ENCODE data around the gene BPIFB4.

Gene BPIFB4

DNA sequence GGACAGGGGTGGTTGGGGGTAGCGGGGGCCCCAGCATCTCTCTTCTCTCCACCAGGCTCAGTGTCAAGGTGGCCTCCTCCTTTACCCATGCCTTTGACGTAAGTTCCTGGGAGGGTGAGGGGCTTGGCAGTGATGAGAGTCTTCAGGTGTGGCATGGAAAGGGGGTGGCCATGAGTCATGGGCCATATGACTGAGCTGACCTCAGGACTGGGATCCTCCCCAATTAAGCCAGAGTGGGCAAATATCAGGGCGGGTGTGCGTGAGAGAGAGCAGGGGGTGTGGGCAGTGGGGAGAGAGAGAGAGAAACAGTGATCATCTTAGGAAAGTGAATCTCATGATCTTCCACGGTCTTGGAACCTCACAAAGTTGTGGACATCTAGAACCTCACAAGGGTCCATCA is 8.2 kb upstream of the BPIFB4 start:
- Histone ChIP-seq H3K4me1 (ENCODE audit: control insufficient read depth, insufficient read depth, low read length) (no peaks in the 10 kb centered on the region), H3K9ac (ENCODE audit: low read length in 2 of 2) (no peak overlapping the region), H3K9me3 (ENCODE audit: control insufficient read depth in 2 of 2, low read length in 2 of 2) (peaks cover 0 to 5% of the 10 kb centered on the region in 2 donors), H3K36me3 (ENCODE audit: control insufficient read depth in 2 of 2, insufficient read depth in 2 of 2, low read length in 2 of 2) (no peaks in the 10 kb centered on the region), H3K27me3 (ENCODE audit: control insufficient read depth in 1 of 2, insufficient read depth in 2 of 2, low read length in 2 of 2) (peaks cover 2 to 8% of the 10 kb centered on the region in 2 donors), H3K4me3 (ENCODE audit: low read length in 2 of 2) (no peak overlapping the region), H3K27ac (ENCODE audit: low read length) (no peak overlapping the region)

DNA sequence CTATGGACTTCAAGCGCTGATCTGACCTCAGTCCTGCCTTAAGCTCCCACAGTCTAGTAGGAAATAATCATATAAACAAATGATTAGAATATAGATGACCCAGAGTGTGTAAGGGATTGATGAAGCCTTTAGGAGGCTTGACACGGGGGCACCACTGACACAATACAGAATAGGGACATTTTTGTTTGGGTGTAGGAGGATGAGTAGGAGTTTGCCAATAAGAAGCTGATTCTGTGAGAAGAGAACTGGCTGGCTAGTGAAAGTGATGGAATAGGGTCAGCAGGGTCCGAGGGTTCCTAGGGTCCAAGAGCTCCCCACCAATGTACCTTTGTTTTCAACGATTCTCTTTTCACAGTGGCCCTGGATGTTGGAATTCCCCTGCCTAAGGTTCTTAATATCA is 7.1 kb upstream of the BPIFB4 start:
- no peak overlapping the region for H3K4me3 ChIP-seq (ENCODE audit: low read length in 2 of 2)
- peaks cover 0 to 5% of the 10 kb centered on the region in 2 donors for H3K9me3 ChIP-seq (ENCODE audit: control insufficient read depth in 2 of 2, low read length in 2 of 2)
- no peaks in the 10 kb centered on the region for H3K4me1 ChIP-seq (ENCODE audit: control insufficient read depth, insufficient read depth, low read length)
- peaks cover 6 to 11% of the 10 kb centered on the region in 2 donors for H3K27me3 ChIP-seq (ENCODE audit: control insufficient read depth in 1 of 2, insufficient read depth in 2 of 2, low read length in 2 of 2)
- no peak overlapping the region for H3K27ac ChIP-seq (ENCODE audit: low read length)
- no peaks in the 10 kb centered on the region for H3K36me3 ChIP-seq (ENCODE audit: control insufficient read depth in 2 of 2, insufficient read depth in 2 of 2, low read length in 2 of 2)
- H3K9ac ChIP-seq (ENCODE audit: low read length in 2 of 2), result no peak overlapping the region

DNA sequence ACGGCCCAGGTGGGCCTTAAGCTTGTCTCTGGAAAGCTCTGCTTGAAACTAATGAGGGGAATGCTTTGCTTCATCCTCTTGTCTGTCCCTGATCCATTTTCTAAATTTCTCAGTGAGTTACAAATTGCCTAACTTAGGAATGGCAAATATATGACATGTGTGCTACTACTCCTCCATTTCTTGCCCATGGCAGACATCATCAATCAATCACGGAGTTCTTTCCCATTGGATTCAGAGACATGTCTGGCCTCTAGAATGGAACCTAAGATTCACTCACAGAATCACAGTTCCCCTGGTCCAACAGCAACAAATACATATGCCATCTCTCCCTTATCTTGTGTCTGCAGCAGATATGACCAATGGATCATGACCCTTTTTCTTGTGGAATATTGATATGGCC is 6.6 kb upstream of the BPIFB4 start:
- no peak overlapping the region for H3K9ac ChIP-seq (ENCODE audit: low read length in 2 of 2)

DNA sequence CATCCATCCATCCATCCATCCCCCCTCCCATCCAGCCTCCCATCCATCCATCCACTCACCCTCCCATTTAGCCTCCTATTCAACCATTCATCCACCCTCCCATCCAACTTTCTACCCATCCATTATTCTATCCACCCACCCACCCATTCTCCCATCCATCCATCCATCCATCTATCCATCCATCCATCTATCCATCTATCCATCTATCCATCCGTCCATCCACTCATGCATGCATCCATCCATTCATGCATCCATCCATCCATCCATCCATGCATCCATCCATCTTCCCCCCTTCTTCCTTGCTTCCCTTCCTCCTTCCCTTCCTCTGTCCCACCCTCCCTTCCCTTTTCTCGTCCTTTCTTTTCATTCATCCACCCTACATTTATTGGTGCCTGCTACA is 4.8 kb upstream of the BPIFB4 start:
- Histone ChIP-seq H3K27me3 (ENCODE audit: control insufficient read depth in 1 of 2, insufficient read depth in 2 of 2, low read length in 2 of 2) (peaks cover 6 to 11% of the 10 kb centered on the region in 2 donors), H3K4me1 (ENCODE audit: control insufficient read depth, insufficient read depth, low read length) (no peaks in the 10 kb centered on the region), H3K27ac (ENCODE audit: low read length) (no peak overlapping the region), H3K36me3 (ENCODE audit: control insufficient read depth in 2 of 2, insufficient read depth in 2 of 2, low read length in 2 of 2) (no peaks in the 10 kb centered on the region), H3K9ac (ENCODE audit: low read length in 2 of 2) (no peak overlapping the region), H3K4me3 (ENCODE audit: low read length in 2 of 2) (no peak overlapping the region), H3K9me3 (ENCODE audit: control insufficient read depth in 2 of 2, low read length in 2 of 2) (peaks cover 0 to 5% of the 10 kb centered on the region in 2 donors)

More for the DNA sequence above, 6.6 kb upstream of the BPIFB4 start:
- Histone ChIP-seq H3K27ac (ENCODE audit: low read length) (no peak overlapping the region), H3K27me3 (ENCODE audit: control insufficient read depth in 1 of 2, insufficient read depth in 2 of 2, low read length in 2 of 2) (peaks cover 6 to 11% of the 10 kb centered on the region in 2 donors), H3K36me3 (ENCODE audit: control insufficient read depth in 2 of 2, insufficient read depth in 2 of 2, low read length in 2 of 2) (no peaks in the 10 kb centered on the region), H3K4me3 (ENCODE audit: low read length in 2 of 2) (no peak overlapping the region), H3K4me1 (ENCODE audit: control insufficient read depth, insufficient read depth, low read length) (no peaks in the 10 kb centered on the region), H3K9me3 (ENCODE audit: control insufficient read depth in 2 of 2, low read length in 2 of 2) (peaks cover 0 to 5% of the 10 kb centered on the region in 2 donors)

DNA sequence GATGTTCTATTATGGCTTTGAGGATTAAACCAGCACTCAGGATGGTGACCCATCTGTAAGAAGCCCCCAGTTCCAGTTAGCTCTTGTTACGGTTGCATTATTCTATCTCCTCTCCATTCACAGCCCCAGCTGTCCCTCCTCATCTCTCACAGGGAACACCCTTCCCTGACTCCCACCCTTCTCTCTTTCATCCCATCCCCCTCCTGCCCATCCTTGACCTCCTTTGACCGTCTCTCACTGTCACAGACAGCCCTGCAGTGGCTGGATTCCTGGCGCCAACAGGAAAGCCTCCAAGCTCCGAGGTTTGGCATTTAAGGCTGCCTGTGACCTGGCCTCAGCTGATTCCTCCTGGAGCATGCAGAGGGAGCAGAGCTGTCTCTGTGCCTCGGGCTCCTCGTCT is 4.2 kb upstream of the BPIFB4 start:
- Histone ChIP-seq H3K9ac (ENCODE audit: low read length in 2 of 2) (no peak overlapping the region), H3K27ac (ENCODE audit: low read length) (no peak overlapping the region), H3K27me3 (ENCODE audit: control insufficient read depth in 1 of 2, insufficient read depth in 2 of 2, low read length in 2 of 2) (peaks cover 6 to 11% of the 10 kb centered on the region in 2 donors), H3K4me3 (ENCODE audit: low read length in 2 of 2) (no peak overlapping the region), H3K9me3 (ENCODE audit: control insufficient read depth in 2 of 2, low read length in 2 of 2) (peaks cover 0 to 5% of the 10 kb centered on the region in 2 donors), H3K4me1 (ENCODE audit: control insufficient read depth, insufficient read depth, low read length) (no peaks in the 10 kb centered on the region), H3K36me3 (ENCODE audit: control insufficient read depth in 2 of 2, insufficient read depth in 2 of 2, low read length in 2 of 2) (no peaks in the 10 kb centered on the region)

DNA sequence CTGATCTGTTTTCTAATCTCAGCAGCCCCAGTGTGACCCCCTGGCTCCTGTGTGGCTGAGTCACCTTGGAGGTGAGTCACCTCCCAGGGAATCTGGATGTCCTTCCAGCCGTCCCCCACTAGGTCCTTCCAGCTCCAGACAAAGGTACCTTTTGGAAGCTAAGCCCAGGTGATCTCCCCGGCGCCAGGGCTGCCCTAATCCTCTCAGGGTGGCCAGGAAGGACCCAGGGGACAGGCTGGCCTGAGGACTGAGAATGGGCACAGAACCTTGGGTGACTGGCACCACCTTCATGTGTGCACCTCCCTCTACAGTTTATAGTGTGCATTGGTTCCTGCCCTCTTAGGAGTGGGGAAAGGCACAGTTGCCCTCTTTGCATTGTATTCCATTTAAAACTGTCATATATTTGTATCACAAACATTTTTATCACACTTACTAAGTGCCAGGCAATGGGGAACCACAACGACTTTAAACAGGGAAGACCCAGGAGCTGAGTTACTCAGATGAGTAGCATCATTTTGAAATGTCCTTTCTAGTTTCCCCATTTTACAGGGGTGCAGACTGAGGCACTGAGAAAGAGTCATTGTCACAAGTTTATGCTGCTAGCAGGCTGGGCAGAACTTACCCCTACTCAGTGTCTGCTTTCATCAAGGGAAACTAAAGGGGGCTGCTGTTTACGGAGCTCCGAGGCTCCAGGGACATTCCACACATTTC is 2.6 kb upstream of the BPIFB4 start:
- H3K4me1 ChIP-seq (ENCODE audit: control insufficient read depth, insufficient read depth, low read length), result no peaks in the 10 kb centered on the region
- H3K27ac ChIP-seq (ENCODE audit: low read length), result no peak overlapping the region
- H3K4me3 ChIP-seq (ENCODE audit: low read length in 2 of 2), result no peak overlapping the region
- H3K9ac ChIP-seq (ENCODE audit: low read length in 2 of 2), result no peak overlapping the region
- peaks cover 0 to 5% of the 10 kb centered on the region in 2 donors for H3K9me3 ChIP-seq (ENCODE audit: control insufficient read depth in 2 of 2, low read length in 2 of 2)
- H3K27me3 ChIP-seq (ENCODE audit: control insufficient read depth in 1 of 2, insufficient read depth in 2 of 2, low read length in 2 of 2), result peaks cover 3 to 11% of the 10 kb centered on the region in 2 donors
- H3K36me3 ChIP-seq (ENCODE audit: control insufficient read depth in 2 of 2, insufficient read depth in 2 of 2, low read length in 2 of 2), result no peaks in the 10 kb centered on the region

DNA sequence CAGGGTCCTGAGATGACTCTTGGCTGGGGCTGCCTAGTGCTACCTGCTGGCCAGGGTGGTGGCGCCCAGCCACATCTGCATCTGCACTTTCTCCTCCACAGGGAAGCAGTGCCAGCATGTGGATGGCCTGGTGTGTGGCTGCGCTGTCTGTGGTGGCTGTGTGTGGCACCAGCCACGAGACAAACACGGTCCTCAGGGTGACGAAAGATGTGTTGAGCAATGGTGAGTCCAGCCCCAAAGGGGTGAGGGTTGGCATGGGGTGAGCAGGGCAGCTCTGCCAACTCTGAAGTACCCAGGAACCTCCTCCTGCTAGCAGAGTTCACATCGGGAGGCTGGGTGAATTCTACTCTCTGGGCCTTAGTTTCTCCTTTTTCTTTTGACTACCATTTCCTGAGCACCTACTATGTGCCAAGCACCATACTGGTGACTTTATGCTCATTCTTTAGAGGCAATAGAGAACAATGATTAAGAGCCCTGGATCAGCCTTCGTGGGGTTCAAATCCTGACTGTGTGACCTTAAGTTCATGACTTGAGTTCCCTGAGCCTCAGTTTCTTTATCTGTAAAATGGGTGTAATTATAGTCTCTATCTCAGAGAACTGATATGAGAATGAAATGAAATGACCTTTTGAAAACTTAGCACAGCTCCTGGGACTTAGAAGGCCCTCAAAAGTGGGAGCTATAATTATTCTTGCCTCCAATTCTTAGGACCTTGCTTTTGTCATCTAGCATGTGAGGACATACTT is 2.1 kb downstream of the BPIFB4 start:
- Histone ChIP-seq H3K4me3 (ENCODE audit: low read length in 2 of 2) (no peak overlapping the region), H3K36me3 (ENCODE audit: control insufficient read depth in 2 of 2, insufficient read depth in 2 of 2, low read length in 2 of 2) (no peaks in the 10 kb centered on the region), H3K9ac (ENCODE audit: low read length in 2 of 2) (no peak overlapping the region), H3K27me3 (ENCODE audit: control insufficient read depth in 1 of 2, insufficient read depth in 2 of 2, low read length in 2 of 2) (peaks cover 0 to 5% of the 10 kb centered on the region in 2 donors), H3K4me1 (ENCODE audit: control insufficient read depth, insufficient read depth, low read length) (no peaks in the 10 kb centered on the region), H3K9me3 (ENCODE audit: control insufficient read depth in 2 of 2, low read length in 2 of 2) (no peaks in the 10 kb centered on the region), H3K27ac (ENCODE audit: low read length) (no peak overlapping the region)

DNA sequence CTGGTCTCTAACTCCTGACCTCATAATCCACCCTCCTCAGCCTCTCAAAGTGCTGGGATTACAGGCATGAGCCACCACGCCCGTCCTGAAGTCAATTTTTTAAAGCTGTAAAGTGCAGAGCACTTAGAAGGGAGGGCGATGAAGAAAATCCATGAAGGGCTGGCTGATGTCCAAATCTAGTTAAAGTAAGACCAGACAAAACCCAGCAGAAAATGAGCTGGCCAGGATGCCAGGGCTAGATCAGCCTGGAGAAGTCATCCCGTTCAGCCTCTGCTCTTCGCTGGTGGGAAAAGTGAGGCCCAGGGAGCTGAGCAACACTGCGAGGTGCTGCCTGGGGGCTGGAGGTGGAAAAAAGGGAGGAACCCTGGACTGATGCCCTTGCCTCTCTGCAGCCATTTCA is 3.1 kb downstream of the BPIFB4 start:
- Histone ChIP-seq H3K27ac (ENCODE audit: low read length) (no peak overlapping the region), H3K9ac (ENCODE audit: low read length in 2 of 2) (no peak overlapping the region), H3K4me1 (ENCODE audit: control insufficient read depth, insufficient read depth, low read length) (no peaks in the 10 kb centered on the region), H3K36me3 (ENCODE audit: control insufficient read depth in 2 of 2, insufficient read depth in 2 of 2, low read length in 2 of 2) (no peaks in the 10 kb centered on the region), H3K27me3 (ENCODE audit: control insufficient read depth in 1 of 2, insufficient read depth in 2 of 2, low read length in 2 of 2) (peaks cover 0 to 3% of the 10 kb centered on the region in 2 donors), H3K9me3 (ENCODE audit: control insufficient read depth in 2 of 2, low read length in 2 of 2) (no peaks in the 10 kb centered on the region), H3K4me3 (ENCODE audit: low read length in 2 of 2) (no peak overlapping the region)

DNA sequence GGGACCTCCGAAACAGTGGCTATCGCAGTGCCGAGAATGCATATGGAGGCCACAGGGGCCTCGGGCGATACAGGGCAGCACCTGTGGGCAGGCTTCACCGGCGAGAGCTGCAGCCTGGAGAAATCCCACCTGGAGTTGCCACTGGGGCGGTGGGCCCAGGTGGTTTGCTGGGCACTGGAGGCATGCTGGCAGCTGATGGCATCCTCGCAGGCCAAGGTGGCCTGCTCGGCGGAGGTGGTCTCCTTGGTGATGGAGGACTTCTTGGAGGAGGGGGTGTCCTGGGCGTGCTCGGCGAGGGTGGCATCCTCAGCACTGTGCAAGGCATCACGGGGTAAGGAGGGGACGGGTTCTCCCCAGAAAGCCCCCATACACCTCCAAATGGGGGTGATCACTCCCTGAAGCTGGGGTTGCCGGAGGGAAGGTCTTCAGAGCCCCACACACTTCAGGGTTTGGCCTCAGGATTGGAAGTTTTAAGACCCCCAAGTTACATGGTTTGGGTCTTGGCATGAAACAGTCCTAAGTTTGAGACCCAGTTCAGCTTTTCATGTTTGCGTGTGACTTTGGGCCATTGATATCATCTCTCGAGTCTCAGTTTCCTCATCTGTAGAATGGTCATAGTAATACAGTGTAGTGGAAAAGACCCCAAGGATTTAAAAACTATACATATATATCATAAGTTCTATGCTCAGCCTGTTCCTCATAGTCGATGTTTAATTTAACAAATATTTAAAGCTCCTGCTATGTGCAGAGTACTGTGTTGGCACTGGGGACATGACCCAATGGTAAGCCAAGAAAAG is 4.3 kb downstream of the BPIFB4 start:
- no peak overlapping the region for H3K9ac ChIP-seq (ENCODE audit: low read length in 2 of 2)
- no peak overlapping the region for H3K4me3 ChIP-seq (ENCODE audit: low read length in 2 of 2)
- H3K36me3 ChIP-seq (ENCODE audit: control insufficient read depth in 2 of 2, insufficient read depth in 2 of 2, low read length in 2 of 2), result no peaks in the 10 kb centered on the region
- H3K9me3 ChIP-seq (ENCODE audit: control insufficient read depth in 2 of 2, low read length in 2 of 2), result no peaks in the 10 kb centered on the region
- H3K4me1 ChIP-seq (ENCODE audit: control insufficient read depth, insufficient read depth, low read length), result no peaks in the 10 kb centered on the region
- H3K27me3 ChIP-seq (ENCODE audit: control insufficient read depth in 1 of 2, insufficient read depth in 2 of 2, low read length in 2 of 2), result peaks cover 0 to 3% of the 10 kb centered on the region in 2 donors
- no peak overlapping the region for H3K27ac ChIP-seq (ENCODE audit: low read length)

DNA sequence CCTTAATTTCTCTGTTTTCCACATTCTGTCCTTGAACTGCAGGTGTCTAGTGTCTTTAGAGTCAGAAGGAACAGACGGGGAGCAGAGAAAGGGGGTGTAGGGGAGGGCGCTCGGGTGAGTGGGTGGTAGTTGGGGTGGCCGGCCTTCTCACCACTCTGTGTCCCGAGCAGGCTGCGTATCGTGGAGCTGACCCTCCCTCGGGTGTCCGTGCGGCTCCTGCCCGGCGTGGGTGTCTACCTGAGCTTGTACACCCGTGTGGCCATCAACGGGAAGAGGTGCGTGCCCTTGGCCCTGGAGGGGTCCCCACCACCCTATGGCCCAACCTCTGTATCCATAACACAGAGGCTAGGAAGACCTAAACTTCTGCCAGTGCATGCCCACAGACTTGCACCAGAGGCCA is 5.3 kb downstream of the BPIFB4 start:
- no peaks in the 10 kb centered on the region for H3K4me1 ChIP-seq (ENCODE audit: control insufficient read depth, insufficient read depth, low read length)
- H3K4me3 ChIP-seq (ENCODE audit: low read length in 2 of 2), result no peak overlapping the region

More for the DNA sequence above, 5.3 kb downstream of the BPIFB4 start:
- Histone ChIP-seq H3K36me3 (ENCODE audit: control insufficient read depth in 2 of 2, insufficient read depth in 2 of 2, low read length in 2 of 2) (no peaks in the 10 kb centered on the region), H3K27ac (ENCODE audit: low read length) (no peak overlapping the region), H3K27me3 (ENCODE audit: control insufficient read depth in 1 of 2, insufficient read depth in 2 of 2, low read length in 2 of 2) (peaks cover 0 to 3% of the 10 kb centered on the region in 2 donors), H3K9ac (ENCODE audit: low read length in 2 of 2) (no peak overlapping the region), H3K9me3 (ENCODE audit: control insufficient read depth in 2 of 2, low read length in 2 of 2) (no peaks in the 10 kb centered on the region)
